Stimulated activated CD8-positive, alpha-beta memory T cell treated with anti-CD3 and anti-CD28 coated beads, Interleukin-15, amount 100 ng/mL, for 24 hours (primary cell): ENCODE data around the gene RELA.
"Not testable (repeated sequence)": the region's sequence is repeated elsewhere in the genome, so short reads cannot be mapped to it uniquely, and the experiment has no call there.

Experiments
- DNase-seq: peaks from one replicate; pipeline ENCODE4 v3.0.0-alpha.2; 2020; ENCODE audit warnings: low read depth

RELA gene

GRCh38 chr11:65672180-65672860 lies 9.6 kb upstream of the RELA start:
- no peak for DNase-seq

DNA sequence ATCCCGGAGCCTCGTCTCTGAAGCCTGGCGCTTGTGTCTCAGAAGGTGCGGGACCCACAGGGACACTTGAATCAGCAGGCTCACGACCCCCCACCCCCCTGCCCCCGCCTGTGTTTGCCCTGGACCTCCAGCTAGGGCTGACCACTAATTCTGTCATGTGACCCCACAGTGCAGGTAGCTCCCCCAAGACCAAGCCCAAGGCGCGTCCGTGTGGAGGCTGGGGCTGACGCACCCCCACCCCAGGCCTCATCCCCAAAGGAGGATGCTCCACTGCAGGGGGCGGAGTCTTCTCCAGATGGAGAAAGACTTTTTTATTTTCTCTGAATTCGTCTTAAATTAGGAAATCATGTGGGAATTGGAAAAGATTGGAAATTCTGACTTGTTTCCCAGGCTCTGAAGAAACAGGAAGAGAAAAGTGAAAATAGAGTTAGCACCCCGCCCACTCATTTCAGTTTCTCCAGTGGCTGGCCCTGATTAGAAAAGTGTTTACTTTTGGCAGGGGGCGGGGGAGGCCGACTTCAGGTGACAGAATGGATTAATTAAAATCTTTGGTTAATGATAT lies 1.0 kb upstream of the RELA start:
- DNase-seq = no peak

- peak; percentile 27 for DNase-seq
These were observed 393 bp downstream of the RELA start for GRCh38 chr11:65662247-65662798.

DNA sequence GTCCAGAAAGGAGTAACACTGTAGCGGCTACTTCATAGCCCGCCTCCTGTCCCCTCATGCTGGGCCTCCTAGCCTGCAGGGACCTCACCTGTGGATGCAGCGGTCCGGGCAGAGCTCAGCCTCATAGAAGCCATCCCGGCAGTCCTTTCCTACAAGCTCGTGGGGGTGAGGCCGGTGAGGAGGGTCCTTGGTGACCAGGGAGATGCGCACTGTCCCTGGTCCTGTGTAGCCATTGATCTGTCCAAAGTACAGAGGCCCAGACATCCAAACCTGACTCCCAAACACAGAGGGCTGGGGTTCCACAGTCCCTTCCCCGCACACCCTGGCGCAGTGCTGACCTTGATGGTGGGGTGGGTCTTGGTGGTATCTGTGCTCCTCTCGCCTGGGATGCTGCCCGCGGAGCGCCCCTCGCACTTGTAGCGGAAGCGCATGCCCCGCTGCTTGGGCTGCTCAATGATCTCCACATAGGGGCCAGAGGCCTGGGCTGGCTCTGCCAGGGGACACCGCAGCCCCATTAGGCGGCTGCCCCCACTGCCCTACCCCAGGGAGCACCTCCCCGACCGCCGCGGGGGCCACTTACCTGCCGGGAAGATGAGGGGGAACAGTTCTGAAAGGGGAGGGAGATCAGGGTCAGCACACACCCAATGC lies 993 bp downstream of the RELA start:
- DNase-seq = no peak

- DNase-seq = not testable (repeated sequence)
These were observed 1.8 kb downstream of the RELA start for GRCh38 chr11:65660908-65661307.

GRCh38 chr11:65660038-65660437 lies 2.7 kb downstream of the RELA start:
- DNase-seq = no peak

GRCh38 chr11:65658174-65659021 lies 4.3 kb downstream of the RELA start:
- DNase-seq = no peak

DNA sequence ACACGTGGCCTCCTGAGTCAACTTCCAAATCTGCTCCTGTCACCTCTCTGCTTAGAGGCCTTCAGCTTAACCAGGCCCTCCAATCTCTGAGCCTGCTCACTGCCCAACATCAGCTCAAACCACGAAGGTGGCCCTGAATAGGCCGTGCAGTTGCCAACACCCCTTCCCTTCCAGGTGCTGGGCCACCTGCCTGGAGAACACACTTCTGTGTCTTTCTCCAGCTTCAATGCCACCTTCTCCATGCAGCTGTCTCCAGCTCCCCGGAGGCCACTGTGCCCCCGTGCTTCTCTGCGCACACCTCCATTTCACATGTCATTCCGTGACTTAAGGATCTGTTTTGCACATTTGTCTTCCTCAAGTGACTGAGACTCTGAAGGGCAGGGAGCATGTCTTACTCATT lies 5.3 kb downstream of the RELA start:
- DNase-seq = no peak

DNA sequence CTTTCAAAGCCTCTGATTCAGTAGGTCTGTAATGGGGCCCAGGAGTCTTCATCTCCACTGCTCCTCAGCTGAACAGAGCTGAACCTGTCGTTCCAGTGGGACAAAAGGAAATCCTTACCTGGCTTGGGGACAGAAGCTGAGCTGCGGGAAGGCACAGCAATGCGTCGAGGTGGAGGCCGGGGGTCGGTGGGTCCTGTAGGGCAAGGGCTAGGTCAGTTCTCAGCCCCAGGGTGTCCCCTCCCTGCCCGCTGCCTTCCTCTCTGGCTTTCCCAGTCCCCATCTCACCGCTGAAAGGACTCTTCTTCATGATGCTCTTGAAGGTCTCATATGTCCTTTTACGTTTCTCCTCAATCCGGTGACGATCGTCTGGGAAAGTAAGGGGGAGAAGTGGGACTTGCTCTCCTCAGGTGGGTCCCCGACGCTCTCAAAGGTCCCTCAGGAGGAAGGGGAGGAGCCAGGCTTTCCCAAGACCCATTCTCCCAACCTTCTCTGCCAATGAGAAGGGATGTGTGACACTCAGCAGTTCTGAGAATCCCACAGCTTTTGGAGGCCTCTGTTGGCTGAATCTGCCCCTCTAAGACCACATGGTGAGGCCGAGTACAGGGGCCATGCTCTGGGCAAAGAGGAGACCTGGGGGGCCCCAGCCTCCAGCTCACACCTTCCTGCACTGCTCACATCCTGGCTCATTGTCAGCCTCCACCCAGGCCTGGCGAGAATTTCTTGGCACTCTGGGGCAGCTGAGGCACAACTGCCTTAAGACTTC lies 7.0 kb downstream of the RELA start:
- DNase-seq = no peak

- no peak for DNase-seq
These were observed 8.1 kb downstream of the RELA start for GRCh38 chr11:65654375-65655349.

DNA sequence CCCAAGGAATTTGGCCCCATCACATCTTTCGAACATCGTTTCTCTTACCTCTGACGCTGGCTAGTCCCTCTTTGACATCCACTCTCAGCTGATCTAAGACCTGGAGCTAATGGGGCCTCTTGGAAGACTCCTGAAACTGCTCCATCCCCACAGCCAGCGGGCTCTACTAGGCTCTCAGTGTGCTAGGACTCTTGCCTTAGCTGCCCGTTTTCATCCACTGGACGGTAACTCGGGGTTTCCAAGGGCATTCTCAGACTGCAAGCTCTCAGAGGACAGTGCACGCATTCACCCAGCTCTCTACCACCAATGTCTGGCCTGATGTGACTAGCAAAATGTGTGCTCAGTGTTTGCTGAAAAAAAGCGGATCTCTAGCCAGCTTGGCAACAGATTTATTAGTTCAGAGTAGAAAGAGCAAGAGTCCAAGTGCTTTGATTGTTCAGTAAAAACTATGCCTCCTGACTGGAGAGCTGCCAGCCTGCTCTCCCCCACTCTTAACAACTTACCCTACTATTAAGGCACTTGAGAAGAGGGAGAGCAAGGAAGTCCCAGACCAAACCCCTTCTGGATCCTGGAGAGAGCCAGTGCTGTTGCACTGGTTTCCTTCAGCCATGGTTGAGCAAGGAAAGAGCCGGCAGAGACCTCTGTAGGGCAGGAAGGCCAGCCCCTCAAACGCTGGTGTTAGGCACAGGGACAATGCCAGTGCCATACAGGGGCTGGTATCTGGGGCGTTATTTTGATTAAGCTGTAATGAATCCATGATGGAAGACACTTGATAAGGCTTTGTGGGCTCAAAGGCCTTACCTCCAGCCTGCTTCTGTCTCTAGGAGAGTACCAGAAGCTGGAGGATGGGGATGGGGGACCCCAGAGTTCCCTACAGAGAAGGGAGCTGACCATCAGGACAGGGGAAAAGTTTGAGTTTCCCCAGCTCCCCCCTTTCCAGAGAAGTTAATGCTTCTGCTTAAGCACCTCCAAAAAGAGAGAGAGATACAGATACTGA lies 9.2 kb downstream of the RELA start:
- no peak for DNase-seq

- DNase-seq = peak; percentile 97
These were observed 10.0 kb downstream of the RELA start for GRCh38 chr11:65652511-65653228.

DNA sequence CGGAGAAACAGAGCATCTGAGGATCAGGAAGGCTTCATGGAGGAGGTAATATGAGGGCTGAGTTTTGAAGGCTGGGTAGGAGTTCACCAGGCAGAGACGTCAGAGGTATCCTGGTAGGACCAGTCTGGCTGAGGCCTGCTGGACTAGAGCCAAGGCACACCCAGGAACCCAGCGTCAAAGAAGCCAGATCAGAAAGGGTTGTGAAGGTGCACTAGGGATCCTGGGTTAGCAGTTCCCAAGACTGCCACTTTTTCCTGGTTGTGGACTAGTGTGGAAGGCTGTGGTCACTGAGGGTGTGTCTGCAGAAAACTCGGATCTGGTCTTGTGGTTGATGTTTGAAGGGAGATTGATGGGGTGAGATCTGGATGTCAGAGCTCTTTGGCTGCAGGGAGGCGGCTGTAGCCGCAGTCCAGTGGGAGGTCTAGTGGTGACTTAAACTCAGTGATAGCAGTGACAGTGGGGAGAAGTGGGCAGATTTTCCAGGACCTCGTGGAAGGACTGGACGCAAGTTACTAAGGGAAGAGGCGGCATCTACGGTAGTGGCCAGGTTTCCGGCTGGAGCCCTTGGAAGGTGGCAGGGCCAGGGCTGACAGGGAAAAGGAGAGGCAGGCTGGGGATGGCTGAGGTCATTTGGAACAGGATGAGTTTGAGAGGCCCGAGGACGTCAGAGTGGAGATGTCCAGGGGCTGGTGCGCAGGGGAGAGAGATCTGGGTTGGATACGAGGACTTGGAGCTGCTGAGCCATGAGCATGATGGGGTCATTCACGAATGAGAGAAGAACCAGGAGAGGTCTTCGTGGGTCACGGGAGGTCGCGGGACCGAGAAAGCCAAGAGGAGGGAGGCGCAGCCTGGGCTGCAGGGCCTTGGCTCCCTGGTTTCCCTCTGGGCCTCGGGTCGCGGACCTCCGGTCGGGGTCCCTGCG lies 10.9 kb downstream of the RELA start:
- DNase-seq = no peak

DNA sequence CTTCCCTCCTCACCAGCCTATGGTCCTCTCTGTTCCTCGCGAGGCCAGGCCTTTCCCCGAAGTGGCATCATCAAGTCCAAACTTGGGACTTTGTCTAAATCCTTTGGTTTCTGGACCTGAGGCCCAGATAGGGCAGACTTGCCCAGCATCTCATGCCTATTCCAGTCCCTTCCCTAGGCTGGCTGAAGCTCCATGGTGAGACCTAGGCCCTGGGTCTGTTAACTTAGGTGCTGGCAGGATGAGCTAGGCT lies 11.5 kb downstream of the RELA start:
- DNase-seq = no peak

DNA sequence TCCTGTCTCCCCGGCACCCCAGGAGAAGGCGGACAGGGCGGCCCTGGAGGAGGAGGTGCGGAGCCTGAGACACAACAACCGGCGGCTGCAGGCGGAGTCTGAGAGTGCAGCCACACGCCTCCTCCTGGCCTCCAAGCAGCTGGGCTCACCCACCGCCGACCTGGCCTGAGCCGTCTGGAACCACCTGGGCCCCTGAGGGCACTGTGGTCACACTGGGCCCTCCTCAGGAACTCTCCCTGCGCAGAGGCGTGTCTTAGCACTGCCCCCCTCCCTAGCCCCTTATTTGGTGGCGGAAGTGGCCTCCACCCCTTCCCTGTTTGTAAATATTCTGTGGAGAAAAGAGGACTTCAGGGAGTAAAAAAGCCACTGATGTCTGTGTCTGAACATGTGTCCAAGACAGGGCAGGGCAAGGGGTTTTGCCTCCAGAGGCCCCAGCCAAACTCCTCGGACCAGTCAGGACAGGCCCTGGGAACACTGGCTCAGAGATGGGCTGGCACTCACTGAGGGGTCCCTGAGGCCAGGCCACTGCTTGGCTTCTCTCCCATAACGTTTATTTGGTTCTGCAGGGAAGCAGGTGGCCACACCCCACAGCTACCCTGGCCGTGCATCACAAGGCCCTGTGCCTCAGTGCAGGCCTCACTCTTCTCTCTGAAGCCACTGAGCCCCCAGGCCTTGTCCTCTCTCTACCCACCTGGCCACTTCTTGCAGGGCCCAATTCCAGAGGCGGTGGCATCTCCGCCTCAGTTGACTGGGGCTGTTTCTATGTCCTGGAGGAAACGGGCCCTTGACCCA lies 12.0 kb downstream of the RELA start:
- no peak for DNase-seq

DNA sequence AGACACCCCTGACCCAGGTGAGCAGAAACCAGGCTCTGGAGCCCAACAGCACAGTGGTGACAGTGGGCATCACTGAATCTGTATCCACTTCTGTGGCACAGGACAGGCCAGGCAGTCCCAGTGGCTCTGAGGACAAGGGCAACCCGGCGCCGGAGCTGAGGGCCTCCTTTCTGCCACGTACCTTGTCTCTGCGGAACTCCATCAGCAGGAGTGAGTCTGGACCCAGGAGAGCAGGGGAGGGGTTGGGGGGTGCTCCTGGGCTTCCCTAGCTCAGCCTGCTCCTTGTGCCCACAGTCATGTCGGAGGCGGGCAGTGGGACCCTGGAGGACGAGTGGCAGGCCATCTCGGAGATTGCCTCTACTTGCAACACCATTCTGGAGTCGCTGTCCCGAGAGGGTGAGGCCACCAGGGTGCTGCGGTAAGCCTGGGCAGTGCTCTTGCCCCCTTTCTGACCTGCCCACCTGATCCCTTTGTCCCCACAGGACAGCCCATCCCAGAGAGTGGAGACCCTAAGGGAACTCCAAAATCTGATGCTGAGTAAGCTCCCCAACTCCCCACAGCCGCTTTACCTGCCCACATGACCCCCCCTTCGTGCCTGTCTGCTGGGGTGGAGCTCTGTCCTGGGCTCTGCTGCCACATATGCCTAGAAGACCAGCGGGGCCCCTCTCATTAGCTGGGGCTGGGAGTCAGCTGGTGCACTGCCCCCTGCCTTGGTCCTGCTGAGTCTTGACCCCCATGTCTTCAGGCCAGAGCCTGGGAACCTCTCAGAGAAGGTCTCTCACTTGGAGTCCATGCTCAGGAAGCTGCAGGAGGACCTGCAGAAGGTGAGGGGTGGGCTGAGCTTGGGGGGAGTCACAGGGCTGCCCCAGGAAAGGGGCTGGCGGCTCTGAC lies 12.8 kb downstream of the RELA start:
- no peak for DNase-seq
